Nephron (organoid): Measurements from ENCODE around the gene UST.
A peak's percentile ranks its signal among the peaks of the same experiment; 100 is the strongest.

Experiments used
- H3K27ac Mint-ChIP-seq, 3 experiments: 2 replicates each; pipeline ENCODE4 v1.8.0; 2020; ENCODE audit warnings: mixed read lengths in 3 of 3, mild to moderate bottlenecking in 2 of 3, moderate library complexity in 1 of 3
- H3K27me3 Mint-ChIP-seq: 2 replicates; pipeline ENCODE4 v1.8.0; 2021; ENCODE audit warnings: low read depth, mild to moderate bottlenecking, moderate library complexity, mixed read lengths
- H3K36me3 Mint-ChIP-seq: 2 replicates; pipeline ENCODE4 v1.8.0; 2020; ENCODE audit warnings: low read depth, mixed read lengths
- H3K4me1 Mint-ChIP-seq: 2 replicates; pipeline ENCODE4 v1.8.0; 2020; ENCODE audit warnings: mixed read lengths
- H3K4me3 Mint-ChIP-seq, 3 experiments: 2 replicates each; pipeline ENCODE4 v1.8.0; 2020; ENCODE audit warnings: mild to moderate bottlenecking in 3 of 3, mixed read lengths in 3 of 3, moderate library complexity in 2 of 3
- H3K9me3 Mint-ChIP-seq: 2 replicates; pipeline ENCODE4 v1.8.0; 2020; ENCODE audit warnings: mixed read lengths
- CTCF ChIP-seq, 3 experiments: fragments of 200-600 bp; sonication (generic); IDR thresholded peaks; one replicate each; pipeline ENCODE4 v1.5.0; 2021; ENCODE audit warnings: antibody characterized with exemption in 3 of 3; ENCODE audit not compliant: unreplicated experiment in 3 of 3

The UST gene

GRCh38 chr6:149045404-149045803, 298.6 kb downstream of the UST start:
- TF ChIP-seq CTCF (IDR thresholded peaks at IDR 0.05; ENCODE audit: unreplicated experiment in 3 of 3): no peak
- H3K4me1 Mint-ChIP-seq: peaks cover 27% of the 10 kb centered on the region
- no peaks in the 10 kb centered on the region for H3K27me3 Mint-ChIP-seq
- H3K36me3 Mint-ChIP-seq: peaks cover 4% of the 10 kb centered on the region
- H3K4me3 Mint-ChIP-seq: no peak overlapping the region
- H3K27ac Mint-ChIP-seq: no peak overlapping the region
- no peaks in the 10 kb centered on the region for H3K9me3 Mint-ChIP-seq

- no peaks in the 10 kb centered on the region for H3K9me3 Mint-ChIP-seq
- no peak for TF ChIP-seq CTCF (IDR thresholded peaks at IDR 0.05; ENCODE audit: unreplicated experiment in 3 of 3)
These were observed 299.5 kb downstream of the UST start for GRCh38 chr6:149046164-149046821.

GRCh38 chr6:149046822-149047246, 300.0 kb downstream of the UST start:
- Mint-ChIP-seq H3K27ac (no peak overlapping the region), H3K27me3 (no peaks in the 10 kb centered on the region), H3K9me3 (no peaks in the 10 kb centered on the region), H3K4me3 (no peak overlapping the region), H3K4me1 (peaks cover 27% of the 10 kb centered on the region), H3K36me3 (no peaks in the 10 kb centered on the region)
- no peak for TF ChIP-seq CTCF (IDR thresholded peaks at IDR 0.05; ENCODE audit: unreplicated experiment in 3 of 3)

More at GRCh38 chr6:149046164-149046821, 299.5 kb downstream of the UST start:
- H3K4me3 Mint-ChIP-seq: no peak overlapping the region
- H3K4me1 Mint-ChIP-seq: peaks cover 27% of the 10 kb centered on the region
- no peaks in the 10 kb centered on the region for H3K27me3 Mint-ChIP-seq
- peaks cover 4% of the 10 kb centered on the region for H3K36me3 Mint-ChIP-seq
- H3K27ac Mint-ChIP-seq: no peak overlapping the region

- no peaks in the 10 kb centered on the region for H3K27me3 Mint-ChIP-seq
- H3K27ac Mint-ChIP-seq: peak overlapping the region in 1 of 3 experiments; percentile 67
- H3K4me1 Mint-ChIP-seq: peaks cover 31% of the 10 kb centered on the region
- H3K4me3 Mint-ChIP-seq: no peak overlapping the region
- no peaks in the 10 kb centered on the region for H3K9me3 Mint-ChIP-seq
- TF ChIP-seq CTCF (IDR thresholded peaks at IDR 0.05; ENCODE audit: unreplicated experiment in 3 of 3): no peak
- H3K36me3 Mint-ChIP-seq: no peaks in the 10 kb centered on the region
These were observed 302.4 kb downstream of the UST start for GRCh38 chr6:149049230-149049629.

GRCh38 chr6:149050160-149050559, 303.3 kb downstream of the UST start:
- Mint-ChIP-seq H3K4me1 (peaks cover 31% of the 10 kb centered on the region), H3K9me3 (no peaks in the 10 kb centered on the region), H3K4me3 (no peak overlapping the region), H3K27me3 (no peaks in the 10 kb centered on the region), H3K27ac (peak overlapping the region in 1 of 3 experiments; percentile 67), H3K36me3 (no peaks in the 10 kb centered on the region)
- no peak for TF ChIP-seq CTCF (IDR thresholded peaks at IDR 0.05; ENCODE audit: unreplicated experiment in 3 of 3)
